MCF 10A (cell line): Measurements from ENCODE around the gene TMEM247. TPM values are rescaled to one million over a fixed set of nuclear protein-coding genes. Genes with fewer than 3 reads are reported as not detected.

Experiments
- BruUV-seq: library from RNA; stranded (reverse); fragments of 400-500 nt; replicated peaks from 2 replicates; lab custom pipeline; 2021; lab: Mats Ljungman, UMichigan
- CTCF ChIA-PET: fragments of 300-600 bp; sonication (Branson Sonifier 250); formaldehyde crosslinking; extraction: SDS; loops from one replicate; lab custom pipeline; 2021; ENCODE audit warnings: antibody characterized with exemption, inconsistent platforms; lab: Yijun Ruan, JAX
- POLR2A ChIA-PET: fragments of 300-600, 350-650 bp; sonication (Branson Sonifier 250); formaldehyde crosslinking; extraction: SDS; loops from one replicate; lab custom pipeline; 2020; ENCODE audit warnings: antibody characterized with exemption, inconsistent platforms; lab: Yijun Ruan, JAX
- DNase-seq: peaks from one replicate; pipeline ENCODE4 v3.0.0-alpha.2; 2018; ENCODE audit not compliant: unreplicated experiment
- H3K27ac Mint-ChIP-seq: one replicate; pipeline ENCODE4 v1.8.0; 2022; ENCODE audit warnings: mild to moderate bottlenecking, low read depth, mixed read lengths; ENCODE audit not compliant: unreplicated experiment
- H3K27me3 Mint-ChIP-seq: one replicate; pipeline ENCODE4 v1.8.0; 2022; ENCODE audit warnings: mixed read lengths; ENCODE audit not compliant: insufficient read depth, unreplicated experiment
- H3K36me3 Mint-ChIP-seq: one replicate; pipeline ENCODE4 v1.8.0; 2022; ENCODE audit warnings: mild to moderate bottlenecking, moderate library complexity, mixed read lengths; ENCODE audit not compliant: insufficient read depth, unreplicated experiment
- H3K4me1 Mint-ChIP-seq: one replicate; pipeline ENCODE4 v1.8.0; 2022; ENCODE audit warnings: mixed read lengths; ENCODE audit not compliant: insufficient read depth, unreplicated experiment
- H3K4me3 Mint-ChIP-seq: one replicate; pipeline ENCODE4 v1.8.0; 2022; ENCODE audit warnings: mild to moderate bottlenecking, moderate library complexity, mixed read lengths; ENCODE audit not compliant: unreplicated experiment
- H3K9me3 Mint-ChIP-seq: one replicate; pipeline ENCODE4 v1.8.0; 2022; ENCODE audit warnings: mixed read lengths; ENCODE audit not compliant: unreplicated experiment
- CTCF ChIP-seq: fragments of 200-600 bp; IDR thresholded peaks from one replicate; pipeline ENCODE4 v1.8.0; 2022; ENCODE audit warnings: antibody characterized with exemption, mild to moderate bottlenecking; ENCODE audit not compliant: unreplicated experiment
- intact Hi-C: fragments of 100-400 bp; cut with micrococcal nuclease; formaldehyde crosslinking; loops from 2 replicates; pipeline ENCODE4 v1.14.1; 2022
- total RNA-seq: library from RNA; stranded (reverse); gene quantifications from 2 replicates; pipeline ENCODE4 v1.2.3, GENCODE V29; 2022

Gene TMEM247
- total RNA-seq, 1 experiment from 2014 or later, result not detected

GRCh38 chr2:46434851-46435273 is 44.5 kb upstream of the TMEM247 start:
- Mint-ChIP-seq H3K36me3 (no peaks in the 10 kb centered on the region), H3K9me3 (peaks cover 5% of the 10 kb centered on the region), H3K27me3 (no peaks in the 10 kb centered on the region), H3K4me1 (peaks cover 29% of the 10 kb centered on the region), H3K27ac (peak overlapping the region; percentile 46), H3K4me3 (peak overlapping the region; percentile 1)
- peak; percentile 30 for DNase-seq
- ChIA-PET CTCF (interaction anchor here (0.5 to 0.6 kb wide), 2 partner anchors 400 to 407 kb away, joined by 3 to 4 read pairs; no protein-coding TSS in a partner anchor), POLR2A (interaction anchor here (1.2 to 4.3 kb wide), 5 partner anchors 24 to 137 kb away, joined by 3 to 26 read pairs (median 4); partner anchors contain the start of gene EPAS1)
- no peak for TF ChIP-seq CTCF
- intact Hi-C loops, result no loop called here
- BruUV-seq, result no TSS peak

- TF ChIP-seq CTCF, result no peak
- DNase-seq, result no peak
- Mint-ChIP-seq H3K36me3 (no peaks in the 10 kb centered on the region), H3K27ac (peak overlapping the region; percentile 46), H3K27me3 (no peaks in the 10 kb centered on the region), H3K4me1 (peaks cover 31% of the 10 kb centered on the region), H3K9me3 (peaks cover 5% of the 10 kb centered on the region), H3K4me3 (peak overlapping the region; percentile 1)
- BruUV-seq, result no TSS peak
- ChIA-PET POLR2A (interaction anchor here (0.6 to 4.3 kb wide), 5 partner anchors 15 to 386 kb away, joined by 3 to 26 read pairs (median 4); partner anchors contain the start of gene EPAS1), CTCF (interaction anchor here (1.0 kb wide), 1 partner anchor 27 kb away, joined by 3 read pairs; no protein-coding TSS in a partner anchor)
- intact Hi-C loops, result no loop called here
Measured at GRCh38 chr2:46435353-46435752, 44.0 kb upstream of the TMEM247 start.

GRCh38 chr2:46435796-46436360 is 43.5 kb upstream of the TMEM247 start:
- peaks cover 31% of the 10 kb centered on the region for H3K4me1 Mint-ChIP-seq
- TF ChIP-seq CTCF, result no peak
- no peak for DNase-seq
- H3K27me3 Mint-ChIP-seq, result no peaks in the 10 kb centered on the region
- H3K36me3 Mint-ChIP-seq, result no peaks in the 10 kb centered on the region
- peaks cover 5% of the 10 kb centered on the region for H3K9me3 Mint-ChIP-seq
- no peak overlapping the region for H3K4me3 Mint-ChIP-seq
- CTCF ChIA-PET, result interaction anchor here (0.7 to 1.0 kb wide), 2 partner anchors 27 to 29 kb away, joined by 3 read pairs; no protein-coding TSS in a partner anchor
- BruUV-seq, result no TSS peak
- intact Hi-C loops, result no loop called here
- POLR2A ChIA-PET, result interaction anchor here (0.6 to 4.3 kb wide), 4 partner anchors 15 to 386 kb away, joined by 3 to 26 read pairs (median 4); no protein-coding TSS in a partner anchor
- H3K27ac Mint-ChIP-seq, result peak overlapping the region; percentile 3

GRCh38 chr2:46436800-46437199 is 42.6 kb upstream of the TMEM247 start:
- no peak overlapping the region for H3K4me3 Mint-ChIP-seq
- no peaks in the 10 kb centered on the region for H3K36me3 Mint-ChIP-seq
- no peaks in the 10 kb centered on the region for H3K27me3 Mint-ChIP-seq
- H3K4me1 Mint-ChIP-seq, result peaks cover 22% of the 10 kb centered on the region
- CTCF ChIA-PET, result no interaction called here
- H3K9me3 Mint-ChIP-seq, result peaks cover 5% of the 10 kb centered on the region
- BruUV-seq, result no TSS peak
- TF ChIP-seq CTCF, result no peak
- no peak for DNase-seq
- intact Hi-C loops, result no loop called here
- POLR2A ChIA-PET, result interaction anchor here (0.5 to 4.3 kb wide), 3 partner anchors 28 to 484 kb away, joined by 3 to 26 read pairs (median 5); no protein-coding TSS in a partner anchor
- H3K27ac Mint-ChIP-seq, result peak overlapping the region; percentile 3
